ENCODE results near the gene APOBEC3G.

APOBEC3G gene

DNA sequence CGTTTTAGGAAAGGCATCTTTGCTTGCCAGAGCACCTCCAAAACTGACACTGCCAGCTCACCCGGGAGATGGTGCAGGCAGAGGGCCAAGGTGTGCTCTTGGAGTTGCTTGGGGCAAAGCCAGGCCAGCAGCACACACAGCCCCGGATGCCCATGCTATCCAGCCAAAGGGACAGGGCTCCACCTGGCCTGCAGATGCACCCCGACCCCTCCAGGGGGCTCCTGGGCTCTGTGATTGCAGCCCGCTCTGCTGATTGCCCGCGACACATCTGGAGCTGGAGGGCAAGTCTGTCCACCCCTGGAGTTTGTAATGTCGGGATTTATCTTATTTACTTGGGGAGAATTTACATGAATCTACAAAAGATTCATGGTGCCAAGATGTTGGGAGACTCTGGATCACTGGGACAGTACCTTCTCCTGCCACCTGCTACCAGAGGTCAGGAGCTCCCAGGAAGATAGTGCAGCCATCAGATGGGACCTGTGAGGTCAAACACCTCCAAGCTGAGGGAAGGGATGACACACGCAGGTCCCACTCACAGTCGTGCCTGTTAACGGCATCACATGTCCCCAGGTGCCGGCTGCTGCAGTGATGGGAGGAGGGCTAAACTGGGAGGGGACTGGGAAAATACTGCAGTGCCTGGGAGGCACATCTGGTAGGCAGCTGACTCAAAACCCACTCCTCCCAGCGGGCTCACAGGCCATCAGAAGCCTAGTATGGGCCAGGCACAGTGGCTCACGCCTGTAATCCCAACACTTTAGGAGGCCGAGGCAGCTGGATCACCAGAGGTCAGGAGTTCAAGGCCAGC lies 58.2 kb downstream of the APOBEC3G start:
- peak; percentile 43 for ATAC-seq (replicated peaks; ENCODE audit: extremely low read depth, poor library complexity, severe bottlenecking)
- no peak overlapping the region for H3K4me3 Mint-ChIP-seq
- H3K27me3 Mint-ChIP-seq = no peaks in the 10 kb centered on the region
- no peaks in the 10 kb centered on the region for H3K9me3 Mint-ChIP-seq
- no peak for DNase-seq (ENCODE audit: low spot score in 2 of 2)
- H3K27ac Mint-ChIP-seq (ENCODE audit: low read depth) = no peak overlapping the region
- peaks cover 16% of the 10 kb centered on the region for H3K36me3 Mint-ChIP-seq (ENCODE audit: insufficient read depth)
- H3K4me1 Mint-ChIP-seq = peaks cover 5% of the 10 kb centered on the region

DNA sequence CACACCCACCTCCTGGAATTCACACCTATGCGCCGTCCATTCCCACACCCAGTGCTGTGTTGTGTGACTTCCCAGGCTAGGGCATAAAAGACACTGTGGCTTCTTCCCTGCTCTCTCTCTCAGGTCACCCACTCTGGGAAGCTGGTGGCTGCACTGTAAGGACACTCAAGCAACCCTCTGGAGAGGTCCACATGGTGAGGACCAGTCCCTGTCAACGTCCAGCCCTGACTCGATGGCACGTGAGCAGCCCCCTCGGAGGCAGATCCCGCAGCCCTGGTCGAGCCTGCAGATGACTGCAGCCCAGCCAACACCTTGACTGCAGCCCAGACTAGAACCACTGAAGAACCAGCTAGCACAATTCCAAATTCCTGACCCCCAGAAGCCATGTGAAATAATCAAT lies 59.2 kb downstream of the APOBEC3G start:
- DNase-seq (ENCODE audit: low spot score in 2 of 2) (no peak), ATAC-seq (replicated peaks; ENCODE audit: extremely low read depth, poor library complexity, severe bottlenecking) (no peak)
- Mint-ChIP-seq H3K4me1 (peaks cover 5% of the 10 kb centered on the region), H3K27me3 (no peaks in the 10 kb centered on the region), H3K9me3 (no peaks in the 10 kb centered on the region), H3K36me3 (ENCODE audit: insufficient read depth) (peaks cover 12% of the 10 kb centered on the region), H3K27ac (ENCODE audit: low read depth) (no peak overlapping the region), H3K4me3 (no peak overlapping the region)
